Cortex of kidney (tissue), 1 donor: ENCODE data around the gene HMGB4.

Source experiments
- DNase-seq: peaks from one replicate; lab custom pipeline; 2025; lab: John Stamatoyannopoulos, UW

The HMGB4 gene

GRCh38 chr1:33848205-33848937 is 15.5 kb upstream of the HMGB4 start:
- DNase-seq, result no peak

DNA sequence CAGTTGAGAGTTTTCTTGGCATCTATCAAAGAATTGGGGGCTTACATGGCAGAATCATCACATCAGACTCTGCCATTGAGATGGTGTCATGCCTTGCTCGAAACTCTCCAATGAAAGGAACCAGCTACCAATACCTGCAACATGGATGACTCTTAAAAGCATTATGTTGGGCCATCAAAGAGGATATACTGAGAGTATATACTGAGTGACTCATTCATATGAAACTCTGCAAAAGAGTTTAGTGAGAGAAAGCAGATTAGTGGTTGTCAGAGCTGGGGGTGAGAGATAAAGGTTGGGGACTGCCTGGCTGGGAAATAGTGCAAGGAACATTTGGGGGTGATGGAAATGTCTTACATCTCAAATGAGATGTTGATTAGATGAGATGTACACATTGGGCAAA is 14.7 kb upstream of the HMGB4 start:
- DNase-seq, result no peak

- no peak for DNase-seq
These were observed 13.4 kb upstream of the HMGB4 start for GRCh38 chr1:33850481-33850880.

GRCh38 chr1:33852711-33853110 is 11.2 kb upstream of the HMGB4 start:
- DNase-seq, result no peak

DNA sequence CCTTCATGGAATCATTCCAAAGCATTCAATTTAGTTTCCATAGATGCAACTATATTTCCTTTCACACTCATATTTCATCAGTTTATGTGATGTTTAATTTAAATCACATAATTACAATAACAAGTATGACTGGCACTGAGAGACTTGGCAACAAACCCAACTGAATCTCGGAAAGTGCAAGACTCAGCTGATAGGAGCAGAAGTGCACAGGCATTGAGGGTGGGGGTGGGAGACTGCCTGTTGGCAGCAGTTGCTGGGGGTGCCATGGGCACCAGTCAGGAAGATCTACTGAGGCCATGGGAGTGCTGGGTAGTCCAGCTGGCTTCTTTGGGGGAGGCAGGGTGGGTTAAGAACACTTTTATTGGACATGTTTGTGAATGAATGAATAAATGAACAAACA is 10.4 kb upstream of the HMGB4 start:
- no peak for DNase-seq

DNA sequence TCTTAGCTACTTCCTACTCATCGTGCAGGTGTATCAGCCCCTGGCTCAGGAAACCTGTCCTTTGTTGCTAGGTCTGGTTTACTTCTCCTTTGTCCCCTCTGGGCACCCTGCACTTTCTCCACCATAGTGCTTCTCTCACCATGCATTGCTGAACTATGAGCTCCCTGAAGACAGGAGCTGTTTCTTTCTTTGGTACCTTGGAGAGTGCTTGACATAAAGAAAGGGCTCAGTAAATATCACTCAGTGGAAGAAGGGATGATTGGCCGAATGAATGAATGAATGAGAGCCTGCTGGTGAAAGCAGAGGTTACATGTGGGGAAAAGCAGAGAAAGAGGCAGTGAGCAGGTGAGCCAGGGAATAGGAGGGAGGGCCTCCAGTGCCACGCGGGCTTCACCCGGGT is 9.8 kb upstream of the HMGB4 start:
- no peak for DNase-seq

GRCh38 chr1:33860671-33861070 is 3.2 kb upstream of the HMGB4 start:
- no peak for DNase-seq

GRCh38 chr1:33864460-33865389 is 846 bp downstream of the HMGB4 start:
- DNase-seq, result no peak

GRCh38 chr1:33866281-33866680 is 2.4 kb downstream of the HMGB4 start:
- no peak for DNase-seq

DNA sequence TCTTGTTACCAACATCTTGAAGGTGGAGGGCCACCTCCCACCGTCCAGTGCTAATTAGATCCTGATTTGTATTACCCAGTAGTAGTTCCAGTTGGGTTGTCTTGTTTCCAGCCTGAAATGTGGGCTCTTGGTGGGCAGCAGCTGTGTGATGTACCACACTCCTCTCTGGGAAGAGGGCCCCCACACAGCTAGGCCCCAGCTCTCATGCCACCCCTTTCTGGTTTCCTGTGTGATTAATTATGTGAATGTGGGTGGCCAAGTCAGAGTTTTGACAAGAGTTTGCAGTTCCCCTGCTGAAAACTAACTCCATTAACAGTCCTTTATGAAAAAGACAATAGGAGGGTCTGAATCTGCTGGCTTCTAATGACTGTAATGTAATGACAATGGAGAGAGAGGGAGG is 3.8 kb downstream of the HMGB4 start:
- no peak for DNase-seq

- no peak for DNase-seq
These were observed 8.4 kb downstream of the HMGB4 start for GRCh38 chr1:33872275-33872674.

GRCh38 chr1:33872683-33873082 is 8.8 kb downstream of the HMGB4 start:
- no peak for DNase-seq

DNA sequence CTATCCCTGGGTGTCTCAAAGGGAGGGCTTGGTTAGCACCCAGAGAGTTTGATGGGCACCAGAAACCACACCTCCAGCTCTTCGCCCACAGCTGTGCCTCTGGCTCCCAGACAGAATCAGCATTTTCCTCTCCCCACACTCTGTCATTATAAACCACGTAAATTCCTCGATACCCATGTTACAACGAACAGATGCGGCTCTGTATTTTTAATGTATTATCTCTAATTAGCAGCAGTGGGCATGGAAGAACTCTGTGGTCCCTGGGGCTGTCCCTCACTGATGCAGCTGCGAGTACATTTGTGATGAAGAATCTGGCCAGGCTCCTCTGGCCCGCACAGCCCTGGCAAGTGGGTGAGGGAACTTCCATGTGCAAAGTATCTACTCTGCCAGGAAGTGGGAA is 10.8 kb downstream of the HMGB4 start:
- DNase-seq, result no peak

- DNase-seq, result no peak
These were observed 12.0 kb downstream of the HMGB4 start for GRCh38 chr1:33875862-33876261.

DNA sequence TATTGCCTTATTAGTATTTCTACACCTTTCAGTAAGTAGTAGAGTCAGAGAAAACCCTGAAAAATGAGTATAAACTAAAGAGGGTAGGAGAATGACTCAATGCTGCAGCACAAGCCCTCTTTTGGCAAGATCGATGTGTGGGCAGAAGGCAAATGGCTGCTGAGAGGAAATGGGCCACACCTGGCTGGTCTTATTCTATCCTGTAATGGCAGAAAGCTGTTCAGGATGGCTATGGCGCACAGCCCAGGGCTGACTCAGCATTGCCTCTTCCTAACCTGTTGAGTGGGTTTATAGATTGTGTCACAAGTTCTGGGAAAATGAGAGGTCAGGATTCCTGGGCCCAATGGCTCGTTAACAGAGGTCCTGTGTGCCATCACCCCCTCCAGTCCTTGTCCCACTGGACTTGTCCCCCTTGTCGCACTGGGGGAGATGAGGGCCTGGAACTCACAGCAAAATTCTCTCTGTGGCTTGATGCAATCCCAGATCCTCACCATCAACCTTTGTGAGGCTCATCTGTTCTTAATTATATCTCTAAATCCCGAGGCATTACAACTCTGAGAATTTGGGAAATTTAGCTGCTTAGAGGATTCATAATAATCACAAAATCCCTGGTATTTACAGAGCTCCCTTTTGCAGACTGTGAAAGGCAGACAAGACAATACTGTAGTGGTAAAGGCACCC is 13.2 kb downstream of the HMGB4 start:
- no peak for DNase-seq

- no peak for DNase-seq
These were observed 14.5 kb downstream of the HMGB4 start for GRCh38 chr1:33878392-33878791.

- no peak for DNase-seq
These were observed 16.4 kb downstream of the HMGB4 start for GRCh38 chr1:33880305-33880704.

DNA sequence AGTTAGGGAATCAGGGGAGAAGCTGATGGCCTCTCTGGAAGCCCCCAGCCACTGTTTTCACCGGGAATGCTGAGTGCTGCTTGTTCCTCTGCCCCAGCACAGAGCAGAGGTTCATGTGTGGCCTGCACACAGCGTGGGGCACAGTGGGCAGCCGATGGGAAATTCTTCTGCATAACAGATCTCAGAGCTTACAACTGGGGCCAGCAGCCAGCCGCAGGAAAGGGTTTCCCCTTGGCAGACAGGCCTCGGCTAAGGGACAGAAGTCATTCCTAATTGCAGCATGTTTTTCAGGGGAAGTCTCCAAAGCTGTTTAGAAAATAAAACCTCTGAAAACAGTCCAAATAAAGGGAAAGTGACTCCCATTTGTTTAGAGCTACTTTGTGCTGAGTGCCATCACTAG is 22.6 kb downstream of the HMGB4 start:
- no peak for DNase-seq

GRCh38 chr1:33893147-33893830 is 29.4 kb downstream of the HMGB4 start:
- no peak for DNase-seq

DNA sequence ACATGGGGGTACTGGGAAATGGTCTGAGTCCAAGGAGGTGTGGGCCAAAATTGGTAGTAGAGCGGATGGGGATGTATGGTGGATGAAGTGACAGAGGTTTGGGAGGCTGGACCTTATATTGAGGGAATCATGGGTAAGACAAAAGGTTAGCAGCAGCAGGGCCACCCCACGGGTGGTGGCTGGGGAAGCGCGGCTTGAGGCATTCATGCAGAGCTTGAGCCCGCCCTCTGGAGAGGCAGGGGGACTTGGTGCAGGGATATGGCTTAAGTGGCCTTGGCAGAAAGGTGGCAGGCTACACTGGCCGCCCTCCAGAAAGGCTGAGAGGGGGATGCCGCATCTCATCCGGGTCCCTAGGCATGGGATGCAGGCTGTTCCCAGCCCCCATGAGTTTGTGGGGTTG is 31.5 kb downstream of the HMGB4 start:
- DNase-seq, result no peak

- no peak for DNase-seq
These were observed 32.1 kb downstream of the HMGB4 start for GRCh38 chr1:33895976-33896375.

- no peak for DNase-seq
These were observed 33.3 kb downstream of the HMGB4 start for GRCh38 chr1:33897092-33897725.
